Uterus (tissue), 4 donors: ENCODE data around the gene UGT2B28. TPM values are rescaled to one million over a fixed set of nuclear protein-coding genes. Genes with fewer than 3 reads are reported as not detected.
"Not testable (repeated sequence)": the region's sequence is repeated elsewhere in the genome, so short reads cannot be mapped to it uniquely, and the experiment has no call there.

Source experiments
- DNase-seq, 2 donors: peaks; one replicate each; pipeline ENCODE4 v3.0.0-alpha.2; 2019 to 2020
- H3K27ac ChIP-seq, 2 donors: fragments of 200-600 bp; sonication (generic); 1 replicate in 1 of 2; 2 replicates in 1 of 2; pipeline ENCODE4 v1.5.1; 2016 to 2018
- H3K27me3 ChIP-seq, 2 donors: fragments of 200-600 bp; sonication (generic); one replicate each; pipeline ENCODE4 v1.5.1; 2018 to 2019; ENCODE audit warnings: control low read depth in 1 of 2
- H3K36me3 ChIP-seq, 2 donors: fragments of 200-600 bp; sonication (generic); one replicate each; pipeline ENCODE4 v1.5.1; 2019; ENCODE audit warnings: control low read depth in 1 of 2
- H3K4me1 ChIP-seq, 2 donors: fragments of 200-600 bp; sonication (generic); one replicate each; pipeline ENCODE4 v1.5.1; 2018 to 2019; ENCODE audit warnings: control low read depth in 1 of 2
- H3K4me3 ChIP-seq, 2 donors: fragments of 200-600 bp; sonication (generic); 1 replicate in 1 of 2; 2 replicates in 1 of 2; pipeline ENCODE4 v1.5.1; 2018 to 2019; ENCODE audit warnings: mild to moderate bottlenecking in 1 of 2
- H3K9me3 ChIP-seq, 2 donors: fragments of 200-600 bp; sonication (generic); one replicate each; pipeline ENCODE4 v1.5.1; 2019; ENCODE audit warnings: control low read depth in 1 of 2
- CTCF ChIP-seq, 4 experiments: fragments of 200-600 bp in 2 of 4; fragments of 450-650 bp in 2 of 4; sonication (generic) in 2 of 4; IDR thresholded peaks; one replicate each; pipeline ENCODE4 v1.5.1; 2016 to 2019; ENCODE audit warnings: antibody characterized with exemption in 4 of 4, mild to moderate bottlenecking in 2 of 4, moderate library complexity in 1 of 4
- POLR2A ChIP-seq, 2 donors: fragments of 450-650 bp; IDR thresholded peaks; one replicate each; pipeline ENCODE4 v1.6.1; 2016; ENCODE audit warnings: antibody characterized with exemption in 2 of 2, mild to moderate bottlenecking in 1 of 2, moderate library complexity in 1 of 2
- intact Hi-C: fragments of 100-400 bp; cut with DNase I; formaldehyde crosslinking; loops from one replicate; pipeline ENCODE4 v1.15.1; 2023; ENCODE audit warnings: low total_unique reads
- total RNA-seq, 4 donors: library from RNA; depleted of rRNA in 3 of 4; stranded (reverse); fragments of >200 nt in 3 of 4; gene quantifications; one replicate each; pipeline versions ENCODE4 v1.1.0 to v1.2.4, GENCODE V29; 2014 to 2023
- donor health status: DM: yes; HTN: yes; CAD: no.

The UGT2B28 gene
- total RNA-seq, 4 donors from 2014 or later = not detected

- Histone ChIP-seq H3K9me3 (no peaks in the 10 kb centered on the region), H3K4me1 (no peaks in the 10 kb centered on the region), H3K27ac (no peak overlapping the region), H3K27me3 (no peaks in the 10 kb centered on the region), H3K36me3 (no peaks in the 10 kb centered on the region), H3K4me3 (no peak overlapping the region)
- intact Hi-C loops = no loop called here
- TF ChIP-seq CTCF (IDR thresholded peaks at IDR 0.05) (no peak), POLR2A (IDR thresholded peaks at IDR 0.05) (no peak)
- no peak for DNase-seq
These were observed 50.2 kb downstream of the UGT2B28 start for GRCh38 chr4:69330345-69331047.

- H3K9me3 ChIP-seq, H3K36me3 ChIP-seq, DNase-seq, H3K4me1 ChIP-seq, H3K4me3 ChIP-seq, H3K27ac ChIP-seq, intact Hi-C loops, H3K27me3 ChIP-seq: not testable (repeated sequence)
These were observed 51.0 kb downstream of the UGT2B28 start for GRCh38 chr4:69331304-69331703.

- H3K27me3 ChIP-seq, H3K36me3 ChIP-seq, H3K27ac ChIP-seq, H3K4me3 ChIP-seq, H3K9me3 ChIP-seq, DNase-seq, H3K4me1 ChIP-seq, intact Hi-C loops: not testable (repeated sequence)
These were observed 55.2 kb downstream of the UGT2B28 start for GRCh38 chr4:69335485-69335884.

- H3K27ac ChIP-seq, H3K4me3 ChIP-seq, H3K4me1 ChIP-seq, intact Hi-C loops, H3K27me3 ChIP-seq, H3K36me3 ChIP-seq, H3K9me3 ChIP-seq, DNase-seq: not testable (repeated sequence)
These were observed 62.8 kb downstream of the UGT2B28 start for GRCh38 chr4:69343114-69343513.

- H3K9me3 ChIP-seq, DNase-seq, intact Hi-C loops, H3K4me1 ChIP-seq, H3K4me3 ChIP-seq, H3K27me3 ChIP-seq, H3K36me3 ChIP-seq, H3K27ac ChIP-seq: not testable (repeated sequence)
These were observed 63.5 kb downstream of the UGT2B28 start for GRCh38 chr4:69343558-69344420.

Other genes starting within 250 kb of the UGT2B28 start
- gene UGT2B7, start 184.0 kb upstream of the UGT2B28 start, total RNA-seq = 10 to 100 TPM in 1 of 4 donors, 1 to 10 TPM in 1, under 1 TPM in 1, not detected in 1; 0.58 to 22.2 (median 2.0) TPM
- under 1 TPM in 1 of 4 donors, not detected in 3; 0.21 TPM for gene UGT2B11, start 65.7 kb upstream of the UGT2B28 start, total RNA-seq
- not detected for gene UGT2B4, start 215.4 kb downstream of the UGT2B28 start, total RNA-seq